ENCODE measurements around the gene RPRD1B.
A peak's percentile ranks its signal among the peaks of the same experiment; 100 is the strongest.
"Not testable (repeated sequence)": the region's sequence is repeated elsewhere in the genome, so short reads cannot be mapped to it uniquely, and the experiment has no call there.

The RPRD1B gene

DNA sequence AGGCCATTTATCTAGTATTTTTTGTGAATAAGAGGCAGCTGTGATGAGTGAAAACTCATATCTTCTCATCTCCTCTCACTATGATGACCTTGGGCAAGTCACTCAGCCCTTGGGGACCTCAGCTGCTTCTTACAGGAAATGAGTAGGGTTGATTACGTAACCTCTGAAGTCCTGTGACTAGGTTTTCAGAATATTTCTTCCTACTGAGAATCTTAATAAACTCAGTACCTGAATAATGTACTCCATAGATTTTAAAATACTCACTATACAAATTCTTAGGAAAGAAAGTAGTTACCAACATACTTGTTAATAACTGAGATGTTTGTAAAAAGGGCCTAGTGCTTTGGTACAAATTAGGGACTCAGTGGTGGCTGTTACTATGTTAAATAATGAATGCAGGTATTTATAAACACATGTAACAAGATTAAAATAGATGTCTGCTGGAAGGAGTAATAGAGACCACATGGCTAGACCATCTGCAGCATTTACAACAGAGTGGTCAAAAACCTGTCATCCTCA is 60.9 kb downstream of the RPRD1B start:
- no peak for FAIRE-seq
- no peak for DNase-seq (ENCODE audit: insufficient read length)
- TF ChIP-seq POLR2AphosphoS5 (IDR thresholded peaks at IDR 0.05; ENCODE audit: low read depth, low read length) (no peak), TAF1 (IDR thresholded peaks at IDR 0.05; ENCODE audit: borderline replicate concordance, low read depth, low read length) (no peak), POLR2A (IDR thresholded peaks at IDR 0.05; ENCODE audit: low read depth, low read length) (no peak)

DNA sequence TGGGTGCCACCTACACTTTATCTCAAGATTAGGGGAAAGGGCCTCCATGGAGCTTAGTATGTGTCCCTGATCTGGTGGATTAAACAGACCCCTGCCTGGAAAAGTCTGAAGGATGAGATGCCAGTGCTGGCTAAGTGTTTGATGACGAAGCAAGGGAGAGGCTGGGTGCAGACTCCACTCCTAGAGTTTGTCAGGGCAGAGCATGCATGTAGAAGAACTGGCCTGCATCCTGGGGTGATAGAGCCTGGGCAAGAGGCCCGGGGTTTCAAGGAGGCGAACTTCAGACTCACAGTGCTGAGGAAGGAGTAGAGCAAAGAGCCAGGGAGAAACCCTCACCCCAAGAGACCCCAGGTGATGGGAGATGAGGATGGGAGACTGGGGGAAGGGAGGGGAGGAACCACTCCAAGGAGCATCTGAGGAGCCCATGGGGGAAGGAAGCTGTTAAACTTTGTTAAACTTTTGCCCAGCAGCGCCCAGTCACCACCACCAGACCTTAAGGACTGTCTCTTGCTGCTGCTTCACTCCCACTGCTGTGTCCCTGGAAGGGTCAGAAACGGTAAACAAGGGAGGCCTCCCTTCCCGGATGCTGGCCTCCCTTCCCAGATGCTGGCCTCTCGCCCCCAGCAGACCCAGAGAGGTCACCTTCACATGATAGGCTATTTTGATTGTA is 61.6 kb downstream of the RPRD1B start:
- peak; percentile 42 for FAIRE-seq
- DNase-seq (ENCODE audit: insufficient read length): no peak
- TF ChIP-seq POLR2AphosphoS5 (IDR thresholded peaks at IDR 0.05; ENCODE audit: low read depth, low read length) (no peak), TAF1 (IDR thresholded peaks at IDR 0.05; ENCODE audit: borderline replicate concordance, low read depth, low read length) (no peak), POLR2A (IDR thresholded peaks at IDR 0.05; ENCODE audit: low read depth, low read length) (no peak)

DNA sequence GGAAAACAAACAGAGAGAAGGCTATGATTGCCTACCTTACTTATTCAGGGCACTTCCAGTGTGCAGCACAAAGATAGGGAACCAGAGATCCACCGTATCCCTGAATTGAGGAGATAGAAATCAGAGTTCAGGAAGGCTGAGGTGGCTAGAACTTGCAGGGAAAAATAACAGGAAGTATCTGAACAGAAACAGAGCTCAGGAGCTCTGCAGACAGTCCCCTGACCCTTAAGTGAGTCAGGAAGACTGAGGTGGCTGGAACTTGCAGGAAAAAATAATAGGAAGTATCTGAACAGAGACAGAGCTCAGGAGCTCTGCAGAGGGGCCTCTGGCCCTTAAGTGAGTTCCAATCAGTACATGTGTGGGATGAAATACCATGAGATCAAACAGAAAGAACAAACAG is 65.4 kb downstream of the RPRD1B start:
- TF ChIP-seq TAF1 (IDR thresholded peaks at IDR 0.05; ENCODE audit: borderline replicate concordance, low read depth, low read length) (no peak), POLR2AphosphoS5 (IDR thresholded peaks at IDR 0.05; ENCODE audit: low read depth, low read length) (no peak), POLR2A (IDR thresholded peaks at IDR 0.05; ENCODE audit: low read depth, low read length) (no peak)
- no peak for DNase-seq (ENCODE audit: insufficient read length)
- FAIRE-seq: no peak

DNA sequence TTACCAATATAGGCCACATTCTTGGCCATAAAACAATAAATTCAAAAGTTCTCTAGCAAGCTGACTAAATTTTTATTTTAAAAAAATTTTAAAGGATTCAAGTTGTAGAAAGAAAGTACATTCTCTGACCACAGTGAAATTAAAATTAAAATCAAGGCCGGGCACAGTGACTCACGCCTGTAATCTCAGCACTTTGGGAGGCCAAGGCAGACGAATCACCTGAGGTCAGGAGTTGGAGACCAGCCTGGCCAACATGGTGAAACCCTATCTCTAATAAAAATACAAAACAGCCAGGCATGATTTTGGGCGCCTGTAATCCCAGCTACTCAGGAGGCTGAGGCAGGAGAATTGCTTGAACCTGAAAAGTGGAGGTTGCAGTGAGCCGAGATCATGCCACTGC is 68.7 kb downstream of the RPRD1B start:
- FAIRE-seq; DNase-seq (ENCODE audit: insufficient read length): not testable (repeated sequence)

DNA sequence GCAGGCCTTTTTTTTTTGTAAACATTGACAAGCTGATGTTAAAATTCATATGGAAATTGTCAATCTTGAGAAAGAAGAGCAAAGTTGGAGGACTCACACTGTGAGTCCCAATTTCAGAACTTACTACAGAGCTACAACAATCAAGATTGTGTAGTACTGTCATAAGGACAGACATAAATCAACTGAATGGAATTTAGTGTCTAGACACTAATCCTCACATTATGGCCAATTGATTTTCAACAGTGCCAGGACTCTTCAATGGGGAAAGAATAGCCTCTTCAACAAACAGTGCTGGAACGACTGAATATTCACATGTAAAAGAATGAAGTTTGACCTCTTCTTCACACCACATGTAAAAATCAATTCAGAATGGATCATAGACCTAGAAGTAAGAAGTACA is 70.7 kb downstream of the RPRD1B start:
- no peak for FAIRE-seq
- TF ChIP-seq POLR2A (IDR thresholded peaks at IDR 0.05; ENCODE audit: low read depth, low read length): no peak
- TF ChIP-seq TAF1 (IDR thresholded peaks at IDR 0.05; ENCODE audit: borderline replicate concordance, low read depth, low read length): no peak
- no peak for TF ChIP-seq POLR2AphosphoS5 (IDR thresholded peaks at IDR 0.05; ENCODE audit: low read depth, low read length)
- no peak for DNase-seq (ENCODE audit: insufficient read length)

DNA sequence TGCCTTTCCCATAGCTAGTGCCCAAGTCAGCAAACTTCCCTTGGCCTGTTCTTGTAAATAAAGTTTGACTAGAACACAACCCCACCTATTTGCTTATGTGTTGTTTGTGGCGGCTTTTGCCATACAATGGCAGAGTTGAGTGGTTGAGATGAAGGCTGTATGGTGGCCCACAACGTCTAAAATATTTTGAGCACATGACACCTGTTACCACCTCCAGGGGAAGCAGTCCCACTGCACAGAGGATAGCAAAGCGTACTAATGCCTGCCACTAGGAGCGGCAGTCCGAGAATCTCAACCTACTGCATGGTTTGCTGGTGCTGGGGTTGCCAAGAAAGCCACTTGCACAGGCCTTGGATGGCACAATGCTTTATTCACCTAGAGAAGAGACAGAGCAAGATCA is 72.9 kb downstream of the RPRD1B start:
- DNase-seq (ENCODE audit: insufficient read length) (no peak), FAIRE-seq (no peak)
- no peak for TF ChIP-seq POLR2A (IDR thresholded peaks at IDR 0.05; ENCODE audit: low read depth, low read length)
- no peak for TF ChIP-seq POLR2AphosphoS5 (IDR thresholded peaks at IDR 0.05; ENCODE audit: low read depth, low read length)
- no peak for TF ChIP-seq TAF1 (IDR thresholded peaks at IDR 0.05; ENCODE audit: borderline replicate concordance, low read depth, low read length)

DNA sequence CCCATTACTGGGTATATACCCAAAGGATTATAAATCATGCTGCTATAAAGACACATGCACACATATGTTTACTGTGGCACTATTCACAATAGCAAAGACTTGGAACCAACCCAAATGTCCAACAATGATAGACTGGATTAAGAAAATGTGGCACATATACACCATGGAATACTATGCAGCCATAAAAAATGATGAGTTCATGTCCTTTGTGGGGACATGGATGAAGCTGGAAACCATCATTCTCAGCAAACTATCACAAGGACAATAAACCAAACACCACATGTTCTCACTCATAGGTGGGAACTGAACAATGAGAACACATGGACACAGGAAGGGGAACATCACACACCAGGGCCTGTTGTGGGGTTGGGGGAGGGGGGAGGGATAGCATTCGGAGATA is 73.8 kb downstream of the RPRD1B start:
- FAIRE-seq; DNase-seq (ENCODE audit: insufficient read length): not testable (repeated sequence)

DNA sequence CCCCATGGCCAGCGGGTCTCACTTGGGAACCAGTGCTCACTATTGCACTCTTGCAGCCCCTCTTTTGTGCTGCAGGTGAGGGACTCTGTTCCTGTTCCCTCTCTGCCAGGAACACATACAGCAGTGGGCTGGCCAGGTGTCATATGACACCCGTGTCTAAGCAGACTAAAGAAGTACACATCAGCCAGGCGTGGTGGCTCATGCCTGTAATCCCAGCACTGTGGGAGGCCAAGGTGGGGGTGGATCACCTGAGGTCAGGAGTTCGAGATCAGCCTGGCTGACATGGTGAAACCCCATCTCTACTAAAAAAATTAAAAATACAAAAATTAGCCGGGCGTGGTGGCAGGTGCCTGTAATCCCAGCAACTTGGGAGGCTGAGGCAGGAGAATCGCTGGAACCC is 74.4 kb downstream of the RPRD1B start:
- DNase-seq (ENCODE audit: insufficient read length); FAIRE-seq: not testable (repeated sequence)

DNA sequence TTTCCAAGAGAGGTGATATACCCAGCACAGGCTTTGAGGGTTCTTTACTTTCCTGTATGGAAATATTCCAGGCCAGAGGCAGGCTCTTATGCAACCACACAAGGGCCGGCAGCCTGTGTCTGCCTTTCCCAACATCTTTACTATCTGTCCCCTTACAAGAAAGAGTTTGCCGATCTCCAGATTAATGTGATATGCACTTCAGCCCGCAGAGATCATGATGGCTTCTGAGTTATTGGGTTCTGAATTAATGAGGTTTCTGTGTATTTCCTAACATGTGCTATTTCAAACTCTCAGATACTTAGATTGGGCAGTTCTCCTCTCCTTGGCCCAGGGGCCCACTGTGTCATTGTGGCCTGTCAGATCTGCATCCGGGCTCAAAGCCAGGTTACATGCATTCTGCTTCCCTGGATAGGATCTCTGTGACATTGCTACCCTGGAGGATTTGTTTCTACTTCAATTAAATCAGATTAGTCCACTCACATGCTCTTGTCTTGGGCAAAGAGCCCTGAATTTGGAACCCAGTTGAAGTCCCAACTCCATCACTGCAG is 75.0 kb downstream of the RPRD1B start:
- no peak for TF ChIP-seq POLR2A (IDR thresholded peaks at IDR 0.05; ENCODE audit: low read depth, low read length)
- TF ChIP-seq TAF1 (IDR thresholded peaks at IDR 0.05; ENCODE audit: borderline replicate concordance, low read depth, low read length): no peak
- no peak for TF ChIP-seq POLR2AphosphoS5 (IDR thresholded peaks at IDR 0.05; ENCODE audit: low read depth, low read length)
- FAIRE-seq (no peak), DNase-seq (ENCODE audit: insufficient read length) (no peak)

DNA sequence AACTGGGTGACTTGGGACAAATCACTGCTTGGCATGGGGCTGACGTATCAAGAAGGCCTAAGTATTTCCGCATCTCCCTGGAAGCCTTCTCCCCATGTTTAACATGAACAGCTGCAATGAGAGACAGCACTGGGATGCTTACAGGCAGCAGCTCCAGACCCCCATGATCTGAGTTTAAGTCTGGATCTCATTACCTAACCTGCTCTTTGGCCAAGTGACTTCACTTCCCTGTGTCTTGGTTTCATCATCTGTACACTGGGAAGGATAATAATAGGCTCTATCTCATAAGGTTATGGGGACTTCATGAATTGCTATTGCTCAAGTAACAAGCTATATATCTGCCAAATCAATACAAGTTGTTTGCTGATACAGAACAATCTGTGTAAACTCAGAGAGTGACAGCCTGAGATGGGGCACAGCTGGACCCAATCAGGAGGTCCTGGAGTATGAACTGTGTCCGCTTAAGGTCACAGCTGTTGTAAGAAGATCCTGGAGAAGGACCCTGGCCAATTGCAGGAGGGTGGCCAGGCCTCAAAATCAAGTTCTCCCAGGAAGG is 75.5 kb downstream of the RPRD1B start:
- DNase-seq (ENCODE audit: insufficient read length) (no peak), FAIRE-seq (no peak)
- TF ChIP-seq POLR2AphosphoS5 (IDR thresholded peaks at IDR 0.05; ENCODE audit: low read depth, low read length): no peak
- TF ChIP-seq TAF1 (IDR thresholded peaks at IDR 0.05; ENCODE audit: borderline replicate concordance, low read depth, low read length): no peak
- TF ChIP-seq POLR2A (IDR thresholded peaks at IDR 0.05; ENCODE audit: low read depth, low read length): no peak

DNA sequence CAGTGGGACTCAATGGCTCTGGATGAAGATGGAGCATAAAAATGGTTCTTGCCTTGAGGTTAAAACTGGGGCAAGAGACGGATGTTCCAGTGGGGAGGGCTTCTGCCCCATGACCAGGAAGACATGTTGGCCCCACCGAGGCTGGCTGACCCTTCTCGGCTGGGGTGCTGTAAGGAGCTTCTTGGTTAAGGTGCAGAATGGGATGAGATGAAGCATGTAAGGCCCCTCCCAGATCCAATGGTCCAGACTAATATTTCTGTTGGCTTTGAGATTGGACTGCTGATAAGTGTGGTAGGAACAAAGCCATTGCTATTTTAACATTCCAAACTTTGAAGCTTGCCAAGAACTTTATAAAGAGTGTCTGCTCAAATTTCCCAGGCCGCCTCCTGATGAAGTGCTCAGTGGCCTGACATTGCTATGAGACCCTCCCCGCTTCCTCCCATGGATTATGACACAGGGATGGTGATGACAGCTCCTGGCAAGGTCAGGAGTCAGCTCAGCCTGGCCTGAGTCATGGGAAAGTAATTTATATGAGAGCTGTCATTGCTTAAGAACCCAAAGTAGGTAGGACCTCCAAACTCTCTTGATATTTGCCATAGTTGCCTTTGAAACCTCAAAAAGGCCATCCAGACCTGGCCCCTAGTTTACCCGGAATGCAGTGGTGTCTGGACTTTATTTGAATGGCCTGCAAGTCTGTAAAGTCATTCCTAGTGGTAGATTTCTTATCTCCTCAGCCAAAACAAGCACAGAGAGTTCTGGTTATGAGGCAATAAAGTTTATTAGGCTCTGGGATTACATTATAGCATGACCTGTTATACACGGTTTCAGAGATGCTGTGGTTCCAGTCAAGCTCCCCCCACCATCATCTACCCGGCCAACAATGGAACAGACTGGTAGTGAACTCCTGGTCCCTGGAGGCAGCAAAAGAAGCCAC is 76.3 kb downstream of the RPRD1B start:
- TF ChIP-seq POLR2A (IDR thresholded peaks at IDR 0.05; ENCODE audit: low read depth, low read length) (no peak), TAF1 (IDR thresholded peaks at IDR 0.05; ENCODE audit: borderline replicate concordance, low read depth, low read length) (no peak), POLR2AphosphoS5 (IDR thresholded peaks at IDR 0.05; ENCODE audit: low read depth, low read length) (no peak)
- FAIRE-seq: no peak
- DNase-seq (ENCODE audit: insufficient read length): no peak
